Stimulated activated CD4-positive, alpha-beta T cell treated with anti-CD3 and anti-CD28 coated beads, Interleukin-15, amount 100 ng/mL, for 24 hours (primary cell): Measurements from ENCODE around the gene CARD9.
"Not testable (repeated sequence)": the region's sequence is repeated elsewhere in the genome, so short reads cannot be mapped to it uniquely, and the experiment has no call there.

Experiments used
- DNase-seq: peaks from one replicate; pipeline ENCODE4 v3.0.0-alpha.2; 2020

Gene CARD9

DNA sequence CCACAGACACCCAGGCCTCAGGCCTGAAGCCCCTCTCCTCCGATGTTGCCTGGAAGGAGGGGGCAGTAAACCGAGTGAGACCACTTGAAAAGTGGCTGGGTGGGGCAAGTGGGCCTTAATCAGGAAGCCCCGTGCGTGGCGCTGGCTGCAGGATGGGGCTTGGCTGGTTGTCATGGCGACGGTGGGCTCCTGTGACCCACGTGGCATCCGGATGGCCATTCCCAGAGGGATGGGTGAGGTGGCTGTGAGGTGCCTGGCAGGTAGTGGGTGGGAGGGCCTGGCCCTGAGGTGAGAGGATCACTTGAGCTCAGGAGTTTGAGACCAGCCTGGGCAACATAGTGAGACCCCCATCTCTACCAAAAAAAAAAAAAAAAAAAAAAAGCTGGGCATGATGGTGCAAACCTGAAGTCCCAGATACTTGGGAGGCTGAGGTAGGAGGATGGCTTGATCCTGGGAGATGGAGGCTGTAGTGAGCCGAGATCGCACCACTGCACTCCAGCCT, 40.9 kb downstream of the CARD9 start:
- no peak for DNase-seq

DNA sequence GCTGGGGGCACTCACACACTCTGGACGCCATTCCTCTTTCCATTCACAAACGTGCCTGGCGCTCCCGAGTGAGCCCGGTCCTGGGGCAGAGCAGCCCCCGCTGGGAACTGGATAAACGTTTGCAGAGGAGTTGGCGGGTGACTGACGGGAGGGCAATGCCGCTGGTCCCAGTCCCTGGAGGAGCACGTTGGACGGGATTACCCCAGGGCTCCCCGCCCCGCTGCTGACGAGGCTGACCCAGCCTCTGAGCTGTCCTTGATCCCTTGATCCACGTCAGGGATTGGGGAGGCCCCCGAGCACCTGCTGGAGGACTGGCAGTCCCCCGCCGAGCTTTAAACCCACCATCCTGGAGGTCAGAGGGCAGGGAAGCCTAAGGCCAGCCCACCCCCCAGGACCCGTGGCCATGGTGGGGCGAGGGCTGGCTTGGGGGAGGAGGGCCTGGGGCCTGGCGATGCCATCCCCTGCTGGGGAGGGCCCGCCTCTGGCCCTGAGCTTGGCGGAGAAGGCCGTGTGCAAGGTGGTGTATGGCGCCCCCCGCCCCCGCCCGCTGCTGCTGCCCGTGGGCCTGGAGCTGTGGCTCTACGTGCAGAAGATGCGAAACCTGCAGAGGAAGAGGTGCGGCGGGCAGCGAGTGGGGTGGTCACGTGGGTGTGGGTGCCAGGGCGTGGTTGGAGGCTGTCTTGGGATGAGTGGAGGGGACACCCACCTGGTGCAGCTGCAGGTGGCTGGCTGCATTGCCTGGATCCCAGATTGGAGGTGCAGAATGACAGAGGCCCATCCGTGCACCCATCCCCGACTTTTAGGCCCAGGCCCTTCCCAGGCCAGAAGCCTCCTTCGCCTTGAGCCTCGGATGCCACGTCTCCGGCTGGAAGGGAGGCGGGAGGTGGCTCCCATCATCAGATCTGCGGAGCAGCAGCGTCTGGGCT, 41.6 kb downstream of the CARD9 start:
- no peak for DNase-seq

DNA sequence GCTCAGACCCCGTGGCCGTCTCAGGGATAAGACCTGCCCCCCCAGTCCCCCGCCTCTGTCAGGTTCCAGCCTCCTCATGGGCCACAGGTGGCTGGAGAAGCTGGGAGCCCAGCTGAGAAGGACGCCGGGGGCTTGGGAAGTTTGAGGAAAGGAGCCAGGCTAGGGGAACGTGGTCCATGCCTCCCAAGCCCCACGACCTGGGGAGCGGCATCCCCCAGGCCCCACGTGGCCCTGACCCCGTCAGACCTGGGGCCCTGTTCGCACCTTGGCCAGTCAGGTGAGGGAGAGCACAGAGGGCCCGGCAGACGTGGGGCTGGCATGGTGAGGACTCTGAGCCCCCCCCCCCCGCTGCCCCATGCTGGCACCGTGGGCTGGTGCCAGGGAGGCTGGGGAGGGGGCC, 42.4 kb downstream of the CARD9 start:
- no peak for DNase-seq

DNA sequence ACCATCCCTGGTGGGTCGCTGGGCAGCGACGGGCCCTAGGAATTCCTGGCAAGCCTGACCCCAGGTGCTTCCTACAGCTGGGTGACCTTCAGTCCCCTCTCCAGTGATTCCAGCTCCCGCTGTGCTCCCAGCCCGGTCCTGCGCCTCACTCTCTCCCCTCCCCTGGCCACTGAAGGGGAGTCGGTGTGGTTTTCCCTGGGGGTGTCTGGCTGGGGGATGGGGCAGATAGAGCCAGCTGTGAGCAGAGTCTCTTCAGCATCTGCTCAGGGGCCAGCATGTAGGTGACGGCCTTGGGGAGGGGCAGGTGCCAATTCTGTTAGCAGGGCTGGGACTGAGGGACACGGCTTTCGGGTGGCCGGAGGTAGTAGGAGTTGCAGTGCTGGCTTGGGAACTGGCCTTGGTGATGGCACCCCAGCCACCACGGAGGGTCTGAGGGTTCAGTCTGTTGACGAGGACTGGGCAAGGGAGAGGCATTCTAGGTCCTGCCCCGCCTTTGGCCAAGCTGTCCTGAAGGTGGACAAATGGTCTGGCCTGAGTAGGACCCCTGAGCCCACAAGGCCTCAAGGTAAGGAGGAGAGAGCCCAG, 43.0 kb downstream of the CARD9 start:
- no peak for DNase-seq

DNA sequence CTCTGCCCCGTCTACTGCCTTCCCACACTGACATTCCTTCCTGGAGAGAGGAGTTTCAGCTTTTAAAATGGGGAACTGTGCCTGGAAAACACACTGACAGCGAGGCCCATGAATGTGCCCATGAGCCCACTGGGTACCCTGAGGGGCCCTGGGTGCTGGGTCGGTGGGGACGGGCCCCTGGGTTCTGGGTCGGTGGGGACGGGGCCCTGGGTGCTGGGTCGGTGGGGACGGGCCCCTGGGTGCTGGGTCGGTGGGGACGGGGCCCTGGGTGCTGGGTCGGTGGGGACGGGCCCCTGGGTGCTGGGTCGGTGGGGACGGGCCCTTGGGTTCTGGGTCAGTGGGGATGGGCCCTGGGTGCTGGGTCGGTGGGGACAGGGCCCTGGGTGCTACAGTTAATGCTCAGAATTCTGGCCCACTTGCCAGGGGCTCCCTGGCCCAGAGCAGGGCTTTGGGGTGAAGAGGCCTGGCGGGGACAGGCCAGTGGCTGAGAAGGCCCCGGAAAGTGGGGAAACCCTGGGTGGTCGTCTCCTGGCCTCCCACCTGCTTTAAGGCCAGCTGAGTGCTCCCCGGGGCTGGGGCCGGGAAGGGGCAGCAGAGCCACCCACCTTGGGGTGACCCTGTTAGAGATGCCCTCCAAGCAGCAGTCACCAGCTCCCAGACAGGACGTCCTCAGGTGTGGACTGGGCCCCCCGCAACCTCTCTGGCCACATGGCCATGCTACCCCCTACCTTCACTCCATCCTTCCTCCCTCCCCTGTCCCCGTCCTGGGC, 43.6 kb downstream of the CARD9 start:
- DNase-seq, result no peak

DNA sequence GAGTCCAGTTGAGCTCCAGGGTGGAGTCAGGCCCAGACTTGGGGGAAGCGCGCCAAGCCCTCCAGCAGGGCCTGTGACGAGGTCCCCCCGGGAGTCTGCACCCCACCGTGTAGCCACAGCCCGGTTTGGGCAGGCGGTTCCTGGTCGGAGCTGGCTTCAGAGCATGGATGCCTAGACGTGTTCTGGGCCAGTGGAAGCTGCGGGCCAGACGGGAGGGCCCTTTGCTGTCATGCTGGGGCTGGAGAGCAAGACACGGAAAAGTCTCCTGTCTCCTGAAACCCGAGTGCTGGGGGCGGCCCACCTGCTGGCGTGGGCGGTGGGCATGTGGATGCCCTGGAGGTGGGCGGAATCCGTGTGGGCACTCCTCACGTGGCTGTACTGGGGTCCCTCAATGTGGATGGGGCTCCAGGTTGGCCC, 44.2 kb downstream of the CARD9 start:
- no peak for DNase-seq

DNA sequence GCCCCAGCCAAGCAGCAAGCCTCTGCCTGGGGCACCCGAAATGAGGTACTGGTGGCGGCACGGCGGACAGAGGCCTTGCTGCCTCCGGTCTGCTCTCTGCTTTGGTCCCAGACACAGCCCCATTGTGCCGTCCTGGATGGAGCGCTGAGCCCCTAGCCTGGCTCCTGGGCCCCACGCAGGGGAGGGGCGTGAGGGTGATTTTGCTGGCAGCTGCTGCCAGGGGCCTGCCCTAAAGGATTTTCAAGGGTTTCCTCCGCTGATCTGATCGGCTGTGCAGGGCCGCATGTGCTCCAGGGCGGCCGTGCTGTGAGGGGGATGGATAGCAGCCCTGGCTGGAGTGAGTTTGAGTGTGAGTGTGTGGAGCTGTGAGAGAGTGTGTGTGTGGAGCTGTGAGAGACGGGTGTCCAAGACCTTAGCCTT, 44.8 kb downstream of the CARD9 start:
- no peak for DNase-seq

DNA sequence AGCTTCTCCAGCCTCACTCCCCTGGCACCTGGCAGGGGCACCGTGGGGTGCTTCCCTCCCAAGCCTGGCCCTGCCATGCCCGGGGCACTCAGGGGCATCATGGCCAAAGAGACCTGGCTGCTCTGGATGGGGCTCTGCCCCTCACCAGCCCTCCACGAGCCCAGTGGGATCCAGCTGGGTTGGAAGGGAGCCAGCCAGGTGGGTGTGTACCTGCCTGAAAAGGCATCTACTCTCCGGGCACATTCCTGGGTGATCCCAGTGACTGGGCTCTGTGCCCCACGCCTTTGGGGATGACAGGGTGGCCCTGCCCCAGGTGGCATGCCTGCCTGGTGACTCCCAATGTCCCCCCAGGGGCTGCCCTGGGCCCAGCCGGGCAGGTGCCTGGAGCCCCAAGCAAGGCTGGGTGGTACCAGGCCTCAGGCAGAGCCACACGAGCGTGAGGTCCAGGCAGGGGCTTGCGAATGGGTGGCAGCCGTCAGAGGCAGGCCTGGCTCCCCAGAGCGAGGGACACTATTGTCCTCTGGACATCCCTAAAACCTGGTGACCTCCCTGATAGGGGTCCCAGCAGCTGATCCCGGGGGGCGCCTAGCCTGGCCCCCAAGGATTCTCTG, 45.4 kb downstream of the CARD9 start:
- peak; percentile 31 for DNase-seq

DNA sequence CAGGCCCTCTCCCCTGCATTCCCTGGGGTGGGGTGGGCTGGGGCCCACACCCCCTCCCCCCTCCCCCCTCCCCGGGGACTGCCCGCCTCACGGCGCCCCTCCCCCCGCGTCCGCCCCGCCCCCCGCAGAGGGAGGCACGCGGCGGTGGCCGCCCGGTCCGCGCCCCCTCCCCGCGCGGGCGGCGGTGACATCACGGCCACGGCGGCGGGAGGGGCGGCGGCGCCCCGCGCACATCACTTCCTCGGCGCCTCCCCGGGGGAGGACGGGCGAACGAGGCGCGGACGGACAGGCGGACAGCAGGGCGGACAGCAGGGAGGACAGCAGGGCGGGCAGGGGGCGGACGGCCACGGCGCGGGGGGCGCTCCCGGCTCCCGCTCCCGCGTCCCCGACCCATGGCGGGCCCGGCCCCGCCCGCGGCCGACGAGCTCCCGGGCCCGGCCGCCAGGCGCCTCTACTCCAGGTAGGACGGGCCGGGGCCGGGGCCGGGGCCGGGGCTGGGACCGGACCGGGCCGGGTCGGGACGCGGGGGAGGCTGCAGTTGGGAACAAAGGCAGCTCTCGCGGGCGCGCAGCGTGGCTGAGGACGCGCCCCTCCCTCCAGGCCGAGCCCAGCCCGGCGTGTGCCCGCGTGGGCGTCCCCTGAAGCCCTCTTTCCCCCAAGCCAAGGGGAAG, 46.0 kb downstream of the CARD9 start, which contains the start of gene GPSM1:
Gene GPSM1 (plus strand): TSS at position 236 of the 671 bp plus-strand sequence. CDS start 157 bp downstream, at position 393.
- peak; percentile 57 for DNase-seq

DNA sequence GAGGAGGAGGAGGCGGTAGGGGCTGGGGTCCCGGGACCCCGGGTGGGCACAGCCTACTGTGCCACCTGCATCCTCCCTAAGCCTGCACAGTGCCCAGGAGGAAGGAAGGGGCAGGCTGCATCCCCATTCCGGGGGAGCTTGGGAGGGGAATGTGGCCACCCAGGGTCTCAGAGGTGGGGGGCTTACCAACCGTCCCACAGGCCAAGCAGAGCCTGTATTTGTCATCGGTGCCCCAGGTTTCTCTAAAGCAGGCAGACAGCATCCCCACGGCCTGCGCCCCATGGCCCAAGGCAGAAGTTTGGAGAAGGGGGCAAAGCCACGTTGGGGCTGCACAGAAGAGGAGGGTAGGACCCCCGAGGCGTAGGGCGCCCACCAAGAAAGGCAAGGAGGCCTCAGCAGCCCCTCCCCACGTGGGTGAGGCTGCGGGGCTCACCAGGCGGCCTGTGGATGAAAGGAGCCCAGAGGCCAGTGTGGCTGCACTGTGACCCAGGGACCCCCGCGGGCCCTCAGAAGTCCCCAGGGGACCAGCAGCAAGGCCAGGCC, 46.6 kb downstream of the CARD9 start:
- DNase-seq, result no peak

DNA sequence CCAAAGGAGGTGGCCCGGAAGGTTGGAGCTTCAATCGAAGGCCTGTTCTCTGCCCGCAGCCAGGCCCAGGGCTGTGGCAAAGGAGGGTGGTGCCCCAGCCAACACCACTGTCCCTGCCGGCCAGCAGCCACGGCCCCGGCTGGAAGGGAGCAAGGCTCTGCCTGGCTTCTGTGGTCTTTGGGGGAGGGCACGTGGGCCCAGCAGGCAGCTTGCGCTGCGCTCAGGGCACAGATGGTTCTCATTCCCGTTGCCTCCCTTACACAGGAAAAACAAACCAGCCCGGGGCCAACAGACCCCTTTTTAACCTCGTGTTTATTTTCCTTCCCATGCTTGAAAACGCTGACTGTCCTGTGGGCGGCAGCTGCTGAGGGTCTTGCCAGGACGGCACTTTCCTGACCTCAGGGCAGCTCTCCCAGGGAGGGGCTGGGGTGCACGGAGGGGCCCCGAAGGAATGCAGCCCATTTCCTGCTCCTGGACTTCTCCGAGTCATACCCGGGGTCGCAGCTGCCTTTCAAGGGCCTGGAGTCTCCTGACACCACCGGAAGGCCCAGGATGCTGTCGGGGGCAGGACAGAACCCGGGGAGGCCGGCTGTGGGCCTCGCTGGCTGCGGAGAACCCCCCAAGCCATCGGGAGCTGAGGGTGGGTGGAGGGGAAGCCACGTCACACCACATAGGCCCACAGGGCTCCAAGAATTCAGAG, 47.3 kb downstream of the CARD9 start:
- DNase-seq, result no peak

DNA sequence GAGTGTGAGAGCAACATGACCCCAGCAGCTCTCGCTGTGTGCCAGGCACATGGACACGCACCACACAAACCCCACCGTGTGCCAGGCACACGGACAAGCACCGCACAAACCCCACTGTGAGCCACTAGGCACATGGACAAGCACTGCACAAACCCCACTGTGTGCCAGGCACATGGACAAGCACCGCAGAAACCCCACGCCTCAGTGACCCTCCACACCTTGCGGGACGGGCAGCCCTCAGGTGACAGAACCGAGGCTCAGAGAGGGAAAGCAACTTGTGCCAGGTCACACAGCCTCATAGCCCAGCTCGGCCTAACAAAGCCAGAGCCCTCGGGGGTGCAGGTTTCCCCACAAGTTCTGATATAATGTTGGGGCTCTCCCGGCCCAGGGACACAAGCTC, 48.1 kb downstream of the CARD9 start:
- DNase-seq, result no peak

DNA sequence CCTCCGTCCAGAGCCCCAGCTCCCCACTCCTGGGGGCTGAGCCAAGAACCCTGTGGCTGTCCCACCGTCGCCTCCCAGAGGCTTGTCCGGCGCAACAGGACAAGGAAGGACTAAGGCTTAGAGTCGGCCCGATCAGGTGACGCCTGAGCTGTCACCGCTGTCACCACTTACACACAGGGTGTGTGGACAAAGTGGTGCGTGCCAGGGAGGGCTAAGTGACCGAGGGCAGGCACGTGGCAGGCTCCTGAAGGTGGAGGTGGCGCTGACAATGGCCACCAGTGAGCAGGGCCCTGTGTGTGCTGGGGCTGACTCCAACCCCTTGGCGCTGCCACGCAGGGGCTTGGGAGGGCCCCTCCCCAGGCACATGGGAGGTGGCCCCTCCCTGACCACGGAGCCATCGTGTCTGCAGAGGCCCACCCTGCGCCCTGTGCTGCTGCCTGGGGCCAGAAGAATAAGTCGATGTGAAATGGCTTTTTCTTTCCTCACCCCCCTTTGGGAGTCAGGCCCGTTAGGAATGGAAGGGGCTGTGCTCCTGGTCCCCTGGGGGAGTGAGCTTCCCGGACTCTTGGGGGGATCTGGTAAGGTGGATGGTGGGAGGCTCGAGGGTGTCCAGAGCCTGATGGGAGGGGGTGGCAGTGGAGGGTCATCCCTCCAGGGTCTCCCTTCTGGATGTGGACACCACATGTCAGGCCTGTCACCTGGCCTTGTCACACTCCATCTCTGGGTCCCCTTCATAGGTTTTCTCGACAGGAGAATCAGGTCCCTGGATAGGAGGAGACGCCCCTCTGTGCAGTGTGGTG, 48.8 kb downstream of the CARD9 start:
- no peak for DNase-seq

DNA sequence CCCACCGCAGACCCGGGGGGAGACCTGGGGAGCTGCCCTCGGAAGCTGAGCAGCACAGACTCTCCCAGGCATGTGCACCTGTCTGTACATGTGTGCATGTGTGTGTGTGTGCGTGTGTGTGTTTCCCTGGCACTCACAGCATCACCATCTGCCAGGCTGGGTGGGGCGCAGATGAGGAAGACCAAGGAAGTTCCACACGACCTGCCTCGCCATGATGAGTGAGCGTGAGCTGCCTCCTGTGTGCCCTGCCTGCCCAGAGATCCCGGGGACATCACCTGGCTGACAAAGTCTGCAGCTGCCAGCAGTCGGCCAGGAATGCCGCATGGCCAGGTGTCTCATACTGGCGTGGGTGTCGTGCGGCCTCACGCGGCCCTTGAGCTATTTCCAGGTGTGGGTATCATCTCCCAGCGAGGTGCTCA, 50.1 kb downstream of the CARD9 start:
- DNase-seq, result no peak

DNA sequence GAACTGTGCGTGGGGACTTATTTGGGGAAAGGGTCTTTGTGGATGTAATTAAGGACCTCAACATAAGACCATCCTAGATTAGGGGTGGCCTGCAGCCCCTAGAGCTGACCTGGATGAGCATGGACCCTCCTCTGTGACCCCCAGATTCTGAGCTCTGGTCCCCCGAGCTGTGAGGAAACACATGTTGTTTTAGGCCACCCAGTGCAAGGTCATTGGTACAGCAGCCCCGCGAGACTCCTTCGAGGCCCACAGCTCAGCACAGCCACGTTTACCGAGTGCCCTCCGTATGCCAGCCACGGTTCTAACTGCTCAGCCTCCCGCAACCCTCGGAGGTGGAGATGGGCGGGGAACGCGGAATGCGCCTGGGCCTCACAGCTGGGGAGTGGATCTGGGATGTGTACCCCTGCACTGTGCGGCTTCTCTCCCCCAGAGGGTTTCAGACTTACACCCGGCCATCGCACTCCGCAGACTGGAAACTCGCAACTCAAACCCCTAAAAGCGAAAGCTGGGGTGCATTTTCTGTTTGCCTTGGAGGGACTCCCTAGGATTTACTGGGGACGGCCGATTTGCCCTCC, 50.6 kb downstream of the CARD9 start:
- no peak for DNase-seq

DNA sequence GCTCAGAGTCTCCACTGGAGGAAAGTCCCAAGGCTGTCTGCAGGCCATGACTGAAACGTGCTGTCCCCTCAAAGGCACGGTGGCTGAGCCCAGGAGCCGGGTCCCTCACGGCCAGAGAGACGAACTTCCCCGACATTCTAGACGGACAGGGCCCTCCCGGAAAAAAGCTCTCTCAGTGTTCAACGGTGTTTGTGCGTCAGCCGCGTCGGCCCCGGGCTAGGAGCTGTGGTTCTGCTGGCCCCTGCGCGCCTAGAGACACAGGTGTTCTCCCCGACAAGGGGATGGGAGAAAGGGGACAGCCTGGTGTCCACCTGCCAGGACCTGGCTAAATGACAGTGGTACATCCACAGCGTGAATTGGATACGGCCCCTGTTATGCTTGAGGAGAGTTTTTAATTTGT, 51.9 kb downstream of the CARD9 start:
- no peak for DNase-seq

DNA sequence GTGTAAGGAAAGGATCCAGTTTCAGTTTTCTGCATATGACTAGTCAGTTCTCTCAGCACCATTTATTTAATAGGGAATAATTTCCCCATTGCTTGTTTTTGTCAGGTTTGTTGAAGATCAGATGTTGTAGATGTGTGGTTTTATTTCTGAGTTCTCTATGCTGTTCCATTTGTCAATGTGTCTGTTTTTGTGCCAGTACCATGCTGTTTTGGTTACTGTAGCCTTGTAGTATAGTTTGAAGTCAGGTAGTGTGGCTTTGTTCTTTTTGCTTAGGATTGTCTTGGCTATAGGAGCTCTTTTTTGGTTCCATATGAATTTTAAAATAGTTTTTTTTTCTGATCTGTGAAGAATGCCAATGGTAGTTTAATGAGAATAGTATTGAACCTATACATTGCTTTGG, 52.5 kb downstream of the CARD9 start:
- not testable (repeated sequence) for DNase-seq

DNA sequence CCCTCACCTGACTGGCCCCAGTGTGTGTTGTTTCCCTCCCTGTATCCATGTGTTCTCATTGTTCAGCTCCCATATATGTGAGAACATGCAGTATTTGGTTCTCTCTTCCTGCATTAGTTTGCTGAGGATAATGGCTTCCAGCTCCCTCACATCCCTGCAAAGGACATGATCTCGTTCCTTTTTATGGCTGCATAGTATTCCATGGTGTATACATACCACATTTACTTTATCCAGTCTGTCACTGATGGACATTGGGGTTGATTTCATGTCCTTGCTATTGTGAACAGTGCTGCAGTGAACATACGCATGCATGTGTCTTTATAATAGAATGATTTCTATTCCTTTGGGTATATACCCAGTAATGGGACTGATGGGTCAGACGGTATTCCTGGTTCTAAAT, 53.5 kb downstream of the CARD9 start:
- DNase-seq, result not testable (repeated sequence)

DNA sequence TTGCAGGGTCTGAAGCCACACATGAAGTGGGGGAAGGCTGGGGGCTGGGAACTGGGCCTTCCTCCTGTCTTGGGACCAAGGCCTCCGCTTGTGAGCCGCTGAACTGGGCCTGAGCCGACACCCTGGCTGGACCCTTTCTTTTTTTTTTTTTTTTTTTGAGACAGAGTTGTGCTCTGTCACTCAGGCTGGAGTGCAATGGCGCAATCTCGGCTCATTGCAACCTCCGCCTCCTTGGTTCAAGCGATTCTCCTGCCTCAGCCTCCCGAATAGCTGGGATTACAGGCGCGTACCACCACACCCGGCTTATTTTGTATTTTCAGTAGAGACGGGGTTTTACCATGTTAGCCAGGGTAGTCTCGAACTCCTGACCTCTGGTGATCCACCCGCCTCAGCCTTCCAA, 54.2 kb downstream of the CARD9 start:
- DNase-seq, result not testable (repeated sequence)

DNA sequence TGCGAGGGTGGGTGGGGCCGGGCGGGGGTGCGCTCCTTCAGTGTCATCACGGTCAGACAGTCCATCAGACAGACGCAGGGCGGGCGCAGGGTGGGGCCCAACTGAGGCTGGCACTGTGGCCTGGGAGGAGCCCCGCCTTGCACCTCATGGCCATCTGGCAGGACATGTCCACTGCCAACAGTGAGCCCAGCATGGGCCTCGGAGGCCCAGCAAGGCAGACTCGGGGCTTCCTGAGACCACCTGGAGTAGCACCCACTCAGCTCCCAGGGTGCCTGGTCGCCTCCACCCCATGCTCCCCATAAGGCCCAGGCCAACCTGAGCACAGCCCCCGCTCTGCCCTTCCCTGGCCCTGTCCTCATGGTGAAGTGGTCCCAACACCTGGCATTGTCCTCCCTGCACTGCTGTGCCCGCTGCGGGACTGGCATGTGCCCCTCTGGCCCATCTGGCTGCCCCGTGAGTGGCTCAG, 54.7 kb downstream of the CARD9 start:
- DNase-seq, result no peak
